GM20000 (cell line): ENCODE measurements around the gene SPATS2.
"Not testable (repeated sequence)": the region's sequence is repeated elsewhere in the genome, so short reads cannot be mapped to it uniquely, and the experiment has no call there.

Experiments
- DNase-seq: peaks from one replicate; pipeline ENCODE4 v3.0.0; 2012; ENCODE audit warnings: low spot score
- CTCF ChIP-seq: IDR thresholded peaks from 2 replicates; pipeline ENCODE4 v1.5.1; 2012; ENCODE audit warnings: mild to moderate bottlenecking, control low read depth; ENCODE audit errors: extremely low read depth, missing control alignments

SPATS2 gene

GRCh38 chr12:49417558-49417957 is 50.3 kb downstream of the SPATS2 start:
- TF ChIP-seq CTCF: no peak
- DNase-seq: no peak

- TF ChIP-seq CTCF: no peak
- DNase-seq: no peak
Observed at GRCh38 chr12:49420556-49420955, 53.3 kb downstream of the SPATS2 start.

- DNase-seq: no peak
- TF ChIP-seq CTCF: no peak
Observed at GRCh38 chr12:49422114-49422513, 54.9 kb downstream of the SPATS2 start.

- no peak for TF ChIP-seq CTCF
- DNase-seq: peak; percentile 32
Observed at GRCh38 chr12:49428793-49429192, 61.5 kb downstream of the SPATS2 start.

GRCh38 chr12:49432616-49433015 is 65.4 kb downstream of the SPATS2 start:
- no peak for TF ChIP-seq CTCF
- no peak for DNase-seq

GRCh38 chr12:49436799-49437198 is 69.5 kb downstream of the SPATS2 start:
- DNase-seq: not testable (repeated sequence)

GRCh38 chr12:49439042-49439441 is 71.8 kb downstream of the SPATS2 start:
- no peak for TF ChIP-seq CTCF
- DNase-seq: no peak

GRCh38 chr12:49440035-49440434 is 72.8 kb downstream of the SPATS2 start:
- no peak for TF ChIP-seq CTCF
- DNase-seq: no peak
